GM03348 (cell line): ENCODE results near the gene HP.
"Not testable (repeated sequence)": the region's sequence is repeated elsewhere in the genome, so short reads cannot be mapped to it uniquely, and the experiment has no call there.

ENCODE experiments used
- DNase-seq: peaks from one replicate; pipeline ENCODE4 v3.0.0; 2012; ENCODE audit warnings: low spot score

HP gene

GRCh38 chr16:72043539-72043938 is 10.8 kb upstream of the HP start:
- no peak for DNase-seq

GRCh38 chr16:72044296-72044695 is 10.0 kb upstream of the HP start:
- no peak for DNase-seq

- no peak for DNase-seq
Observed at GRCh38 chr16:72044825-72045359, 9.4 kb upstream of the HP start.

- DNase-seq = no peak
Observed at GRCh38 chr16:72049110-72049509, 5.2 kb upstream of the HP start.

- peak; percentile 43 for DNase-seq
Observed at GRCh38 chr16:72050769-72051464, 3.4 kb upstream of the HP start.

- no peak for DNase-seq
Observed at GRCh38 chr16:72051818-72052217, 2.5 kb upstream of the HP start.

- no peak for DNase-seq
Observed at GRCh38 chr16:72055911-72056310, 1.6 kb downstream of the HP start.

- DNase-seq = not testable (repeated sequence)
Observed at GRCh38 chr16:72057313-72057712, 3.0 kb downstream of the HP start.

GRCh38 chr16:72059060-72059459 is 4.8 kb downstream of the HP start:
- not testable (repeated sequence) for DNase-seq

- no peak for DNase-seq
Observed at GRCh38 chr16:72060405-72060804, 6.1 kb downstream of the HP start.

- DNase-seq = no peak
Observed at GRCh38 chr16:72061564-72061963, 7.3 kb downstream of the HP start.

- no peak for DNase-seq
Observed at GRCh38 chr16:72064361-72064894, 10.1 kb downstream of the HP start.

- peak; percentile 49 for DNase-seq
Observed at GRCh38 chr16:72066747-72067146, 12.4 kb downstream of the HP start.

GRCh38 chr16:72068930-72069329 is 14.6 kb downstream of the HP start:
- DNase-seq = no peak

GRCh38 chr16:72072514-72073342 is 18.4 kb downstream of the HP start:
- no peak for DNase-seq

GRCh38 chr16:72073560-72074230 is 19.4 kb downstream of the HP start:
- DNase-seq = no peak

- not testable (repeated sequence) for DNase-seq
Observed at GRCh38 chr16:72075067-72075466, 20.8 kb downstream of the HP start.

- not testable (repeated sequence) for DNase-seq
Observed at GRCh38 chr16:72076991-72077706, 22.8 kb downstream of the HP start.

GRCh38 chr16:72083778-72084404 is 29.6 kb downstream of the HP start:
- no peak for DNase-seq

GRCh38 chr16:72084445-72084844 is 30.1 kb downstream of the HP start:
- DNase-seq = no peak

GRCh38 chr16:72085002-72085401 is 30.7 kb downstream of the HP start:
- DNase-seq = no peak
